H7 (cell line): ENCODE results near the gene P2RY2. TPM values are rescaled to one million over a fixed set of nuclear protein-coding genes. Genes with fewer than 3 reads are reported as not detected.
A peak's percentile ranks its signal among the peaks of the same experiment; 100 is the strongest.
"Not testable (repeated sequence)": the region's sequence is repeated elsewhere in the genome, so short reads cannot be mapped to it uniquely, and the experiment has no call there.

Source experiments
- DNase-seq: peaks from one replicate; pipeline ENCODE4 v3.0.0; 2012
- H3K27me3 ChIP-seq: 2 replicates; pipeline ENCODE4 v1.6.0; 2011; ENCODE audit warnings: mild to moderate bottlenecking, low read length; ENCODE audit not compliant: control insufficient read depth, insufficient read depth
- H3K36me3 ChIP-seq: replicated peaks from 2 replicates; pipeline ENCODE4 v1.5.1; 2011; ENCODE audit warnings: low read length; ENCODE audit not compliant: control insufficient read depth, insufficient read depth
- H3K4me3 ChIP-seq: 2 replicates; pipeline ENCODE4 v1.5.1; 2011; ENCODE audit warnings: low read depth, mild to moderate bottlenecking, control low read depth, low read length, moderate library complexity; ENCODE audit not compliant: insufficient read depth
- total RNA-seq: library from RNA; depleted of rRNA; stranded (reverse); fragments of >200 nt; shearing (Covaris generic); gene quantifications from 2 replicates; pipeline ENCODE4 v1.2.3, GENCODE V29; 2014

The P2RY2 gene
- total RNA-seq, 1 experiment from 2014 or later = 0.35 TPM

DNA sequence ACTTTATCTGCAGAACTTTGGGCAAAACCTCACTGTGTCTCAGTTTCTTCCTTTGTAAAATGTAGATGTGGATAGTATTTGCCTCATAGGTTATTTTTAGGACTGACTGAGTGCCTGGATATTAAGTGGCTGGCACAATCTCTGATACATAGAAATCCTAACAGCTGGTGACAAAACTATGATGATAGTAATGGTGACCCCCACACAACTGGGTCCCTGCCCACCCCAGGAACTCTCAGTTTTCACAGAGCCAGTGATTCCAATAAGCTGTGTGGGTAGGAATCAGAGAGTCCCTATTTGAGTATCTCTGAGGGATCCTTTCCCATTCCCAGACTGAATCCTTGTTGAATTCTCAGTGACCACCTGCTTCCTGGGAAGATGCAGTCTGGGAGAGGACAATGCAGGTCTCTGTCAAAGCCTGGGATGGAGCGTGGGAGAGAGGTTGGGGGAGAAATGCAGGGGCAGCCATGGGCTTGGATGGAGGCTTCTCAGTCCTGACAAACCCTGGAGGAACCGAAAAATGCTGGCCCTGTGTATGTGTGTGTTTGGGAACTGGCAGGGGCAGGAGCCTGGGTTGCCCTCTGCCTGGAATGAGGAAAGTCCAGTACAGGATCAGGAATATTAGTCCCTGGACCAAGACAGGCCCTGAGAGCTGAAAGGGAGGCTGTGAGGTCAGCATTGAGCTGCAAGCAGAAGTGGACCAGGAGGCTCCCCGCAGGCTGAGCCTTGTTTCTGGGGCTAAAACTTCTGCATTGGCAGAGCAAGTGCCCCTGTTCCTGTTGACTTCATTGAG is 48.0 kb downstream of the P2RY2 start:
- H3K27me3 ChIP-seq = peaks cover 6% of the 10 kb centered on the region
- H3K36me3 ChIP-seq = no peaks in the 10 kb centered on the region
- peak; percentile 16 for DNase-seq
- H3K4me3 ChIP-seq = no peak overlapping the region

DNA sequence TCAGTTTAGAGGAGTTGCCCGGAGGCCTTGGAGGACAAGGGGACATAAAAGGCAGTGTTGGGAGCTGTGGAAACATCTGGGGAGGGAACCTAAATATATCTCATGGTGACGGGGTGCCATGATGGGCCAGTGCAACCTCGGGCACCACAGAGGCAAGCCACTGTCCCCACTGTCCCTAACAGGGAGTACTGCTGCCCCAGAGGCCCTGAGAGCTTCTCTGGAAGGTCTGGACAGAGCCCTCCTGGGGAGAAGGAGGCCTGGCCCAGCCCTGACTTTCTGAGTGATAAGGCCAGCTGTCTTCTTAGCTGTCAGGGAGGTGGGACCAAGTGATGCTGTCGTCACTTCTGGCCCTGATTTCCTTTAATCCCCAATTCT is 48.6 kb downstream of the P2RY2 start:
- DNase-seq = no peak
- Histone ChIP-seq H3K27me3 (peaks cover 6% of the 10 kb centered on the region), H3K36me3 (no peaks in the 10 kb centered on the region)

GRCh38 chr11:73267122-73267846 is 49.2 kb downstream of the P2RY2 start:
- Histone ChIP-seq H3K36me3 (no peaks in the 10 kb centered on the region), H3K27me3 (peaks cover 6% of the 10 kb centered on the region), H3K4me3 (no peak overlapping the region)
- DNase-seq = no peak

More for the DNA sequence above, 48.6 kb downstream of the P2RY2 start:
- H3K4me3 ChIP-seq = no peak overlapping the region

- no peak overlapping the region for H3K4me3 ChIP-seq
- DNase-seq = no peak
- H3K27me3 ChIP-seq = peaks cover 6% of the 10 kb centered on the region
- no peaks in the 10 kb centered on the region for H3K36me3 ChIP-seq
These were observed 49.9 kb downstream of the P2RY2 start for GRCh38 chr11:73267906-73268540.

- peak; percentile 19 for DNase-seq
- Histone ChIP-seq H3K4me3 (no peak overlapping the region), H3K36me3 (no peaks in the 10 kb centered on the region), H3K27me3 (peaks cover 6% of the 10 kb centered on the region; the same call in 1 of the 2 replicates)
These were observed 50.7 kb downstream of the P2RY2 start for GRCh38 chr11:73268671-73269271.

DNA sequence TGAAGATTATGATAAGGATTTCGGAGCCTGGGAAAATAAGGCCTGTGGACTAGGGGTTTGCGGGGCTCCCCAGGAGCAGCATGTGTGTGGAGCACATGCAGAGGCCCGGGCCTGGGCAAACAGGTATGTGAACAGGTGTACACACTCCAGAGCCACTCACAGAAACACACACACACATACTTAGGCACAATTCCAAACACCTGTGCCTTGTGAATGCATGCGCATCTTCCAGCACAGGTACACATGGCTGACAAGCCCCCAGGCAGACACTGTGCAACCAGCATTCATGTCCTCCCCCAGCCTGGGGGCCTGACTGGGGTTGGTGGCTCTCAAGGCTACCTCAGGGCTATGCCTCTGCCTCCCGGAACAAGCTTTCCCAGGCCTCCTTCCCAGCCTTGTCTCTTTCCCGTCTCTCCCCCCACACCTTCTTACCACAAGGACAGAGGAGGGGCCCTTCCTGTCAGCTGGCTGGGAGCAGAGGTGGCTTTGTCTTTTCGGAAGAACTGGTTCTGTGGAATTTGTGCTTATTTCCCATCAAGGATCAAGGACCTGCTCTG is 51.5 kb downstream of the P2RY2 start:
- peak; percentile 52 for DNase-seq
- H3K36me3 ChIP-seq = no peaks in the 10 kb centered on the region
- H3K4me3 ChIP-seq = no peak overlapping the region
- peaks cover 6% of the 10 kb centered on the region; the same call in 1 of the 2 replicates for H3K27me3 ChIP-seq

- no peak overlapping the region for H3K4me3 ChIP-seq
These were observed 52.2 kb downstream of the P2RY2 start for GRCh38 chr11:73270016-73270854.

GRCh38 chr11:73270855-73271477 is 52.9 kb downstream of the P2RY2 start:
- peaks cover 2% of the 10 kb centered on the region; the same call in 1 of the 2 replicates for H3K27me3 ChIP-seq
- H3K36me3 ChIP-seq = no peaks in the 10 kb centered on the region
- DNase-seq = peak; percentile 24
- no peak overlapping the region for H3K4me3 ChIP-seq

More at GRCh38 chr11:73270016-73270854, 52.2 kb downstream of the P2RY2 start:
- DNase-seq = peak; percentile 37
- Histone ChIP-seq H3K36me3 (no peaks in the 10 kb centered on the region), H3K27me3 (peaks cover 2% of the 10 kb centered on the region; the same call in 1 of the 2 replicates)

DNA sequence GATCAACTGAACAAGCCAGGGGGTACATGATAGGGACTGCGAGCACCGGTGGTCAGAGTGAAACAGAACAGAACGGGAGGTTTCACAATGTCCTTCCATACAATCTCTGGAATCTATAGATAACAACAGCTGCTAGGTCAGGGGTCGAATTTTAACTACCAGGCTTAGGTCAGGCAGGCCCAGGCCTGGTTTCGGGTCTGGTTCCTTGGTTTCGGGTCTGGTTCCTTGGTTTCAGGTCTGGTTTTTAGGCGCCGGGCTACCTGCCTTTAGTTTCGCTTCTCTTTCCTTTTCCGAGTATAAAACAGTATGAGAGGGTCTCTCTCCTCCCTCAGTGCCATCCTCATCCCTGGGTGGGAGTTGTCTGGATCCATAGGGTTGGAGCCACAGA is 53.4 kb downstream of the P2RY2 start:
- not testable (repeated sequence) for DNase-seq, H3K4me3 ChIP-seq, H3K27me3 ChIP-seq, H3K36me3 ChIP-seq

DNA sequence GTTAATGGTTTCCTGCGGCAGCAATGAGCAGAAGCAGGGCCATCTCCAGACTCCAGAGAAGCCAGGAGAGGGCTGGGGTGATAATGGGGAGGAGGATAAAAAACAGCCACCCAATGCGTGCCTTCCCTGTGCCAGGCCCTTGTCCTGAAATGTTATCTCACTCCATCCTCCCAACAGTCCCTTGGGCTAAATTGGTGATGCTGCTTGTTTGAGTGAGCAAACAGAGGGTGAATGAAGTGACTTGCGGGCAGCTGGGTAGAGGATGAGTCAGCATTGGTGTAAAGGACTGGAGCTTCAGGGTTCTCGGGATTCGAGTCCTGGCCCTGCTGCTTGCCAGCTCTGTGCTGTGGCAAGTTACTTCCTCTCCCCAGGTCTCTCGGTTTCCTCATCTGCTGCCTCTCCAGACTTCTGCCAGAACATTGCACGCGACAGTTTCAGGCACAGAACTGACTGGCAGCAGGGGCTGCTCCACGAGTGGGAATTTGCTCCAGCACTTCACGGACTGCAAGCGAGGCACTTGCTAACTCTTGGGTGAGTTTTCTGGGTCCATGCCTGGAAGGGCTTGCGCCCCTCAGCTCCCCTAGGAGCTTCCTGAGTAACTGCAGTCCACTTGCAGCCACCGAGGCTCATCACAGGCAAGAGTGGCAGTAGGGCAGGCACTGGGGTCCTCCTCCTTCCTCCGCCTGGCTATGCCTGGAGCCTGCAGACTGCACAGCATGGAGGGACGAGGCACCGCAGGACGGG is 54.0 kb downstream of the P2RY2 start, which contains the start of gene P2RY6:
Gene P2RY6 (plus strand): TSS at position 403 of the 744 bp plus-strand sequence. CDS start 24,181 bp downstream, outside the sequence.
- Histone ChIP-seq H3K4me3 (no peak within 1 kb of the TSS), H3K27me3 (no peaks in the 10 kb centered on the region), H3K36me3 (no peaks in the 10 kb centered on the region)
- DNase-seq = peak; percentile 50

- no peaks in the 10 kb centered on the region for H3K36me3 ChIP-seq
- no peaks in the 10 kb centered on the region for H3K27me3 ChIP-seq
- no peak for DNase-seq
- no peak overlapping the region for H3K4me3 ChIP-seq
These were observed 54.6 kb downstream of the P2RY2 start for GRCh38 chr11:73272680-73273038.

DNA sequence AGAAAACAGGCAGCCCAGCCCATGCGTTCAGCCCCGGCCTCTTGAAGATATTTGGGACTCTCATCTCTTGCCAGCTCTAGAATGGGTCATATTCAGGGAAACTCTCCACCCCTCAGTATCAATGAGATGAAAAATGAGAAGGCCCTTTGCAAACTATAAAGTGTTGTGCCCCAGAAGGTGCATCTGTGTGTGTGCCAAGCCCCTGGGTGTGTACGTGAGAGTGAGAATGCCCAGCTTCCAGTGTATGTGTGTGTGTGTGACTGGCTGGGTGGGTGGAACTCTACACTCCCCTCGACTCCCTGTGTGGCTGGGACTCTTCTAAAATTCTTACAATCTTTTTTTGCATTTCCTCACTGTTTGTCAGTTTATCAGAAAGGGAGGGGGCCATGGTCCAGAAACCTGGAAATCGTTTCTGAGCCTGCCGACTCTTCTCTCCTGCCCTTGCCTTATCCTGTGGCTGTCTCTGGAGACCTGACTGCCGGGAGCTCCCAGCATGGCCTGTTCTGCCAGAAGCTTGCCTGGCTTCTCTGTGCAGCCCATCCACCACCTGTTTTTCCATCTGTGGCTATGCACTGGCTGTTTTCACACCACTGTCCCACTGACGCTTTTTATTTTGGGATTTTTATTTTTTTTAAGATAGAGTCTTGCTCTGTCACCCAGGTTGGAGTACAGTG is 55.3 kb downstream of the P2RY2 start:
- no peak for DNase-seq
- Histone ChIP-seq H3K27me3 (no peaks in the 10 kb centered on the region), H3K36me3 (no peaks in the 10 kb centered on the region), H3K4me3 (no peak overlapping the region)
